GM12864 (cell line): ENCODE data around the gene TACR1.

Experiments
- DNase-seq: peaks from one replicate; pipeline ENCODE4 v3.0.0-alpha.2; 2011; ENCODE audit warnings: low read depth
- H3K4me3 ChIP-seq: 2 replicates; pipeline ENCODE4 v1.5.1; 2011; ENCODE audit warnings: mild to moderate bottlenecking, low read depth, low read length, control low read depth
- TF ChIP-seq, protein P1 (sequence below): IDR thresholded peaks from 2 replicates; pipeline ENCODE4 v1.5.1; 2011; ENCODE audit warnings: low read depth, mild to moderate bottlenecking, moderate library complexity, low read length, control low read depth, inconsistent platforms; ENCODE audit errors: missing control alignments

Gene TACR1

GRCh38 chr2:75030218-75031009, 168.9 kb downstream of the TACR1 start:
- H3K4me3 ChIP-seq, result no peak overlapping the region
- TF ChIP-seq, protein P1, sequence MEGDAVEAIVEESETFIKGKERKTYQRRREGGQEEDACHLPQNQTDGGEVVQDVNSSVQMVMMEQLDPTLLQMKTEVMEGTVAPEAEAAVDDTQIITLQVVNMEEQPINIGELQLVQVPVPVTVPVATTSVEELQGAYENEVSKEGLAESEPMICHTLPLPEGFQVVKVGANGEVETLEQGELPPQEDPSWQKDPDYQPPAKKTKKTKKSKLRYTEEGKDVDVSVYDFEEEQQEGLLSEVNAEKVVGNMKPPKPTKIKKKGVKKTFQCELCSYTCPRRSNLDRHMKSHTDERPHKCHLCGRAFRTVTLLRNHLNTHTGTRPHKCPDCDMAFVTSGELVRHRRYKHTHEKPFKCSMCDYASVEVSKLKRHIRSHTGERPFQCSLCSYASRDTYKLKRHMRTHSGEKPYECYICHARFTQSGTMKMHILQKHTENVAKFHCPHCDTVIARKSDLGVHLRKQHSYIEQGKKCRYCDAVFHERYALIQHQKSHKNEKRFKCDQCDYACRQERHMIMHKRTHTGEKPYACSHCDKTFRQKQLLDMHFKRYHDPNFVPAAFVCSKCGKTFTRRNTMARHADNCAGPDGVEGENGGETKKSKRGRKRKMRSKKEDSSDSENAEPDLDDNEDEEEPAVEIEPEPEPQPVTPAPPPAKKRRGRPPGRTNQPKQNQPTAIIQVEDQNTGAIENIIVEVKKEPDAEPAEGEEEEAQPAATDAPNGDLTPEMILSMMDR, result no peak
- DNase-seq, result no peak

DNA sequence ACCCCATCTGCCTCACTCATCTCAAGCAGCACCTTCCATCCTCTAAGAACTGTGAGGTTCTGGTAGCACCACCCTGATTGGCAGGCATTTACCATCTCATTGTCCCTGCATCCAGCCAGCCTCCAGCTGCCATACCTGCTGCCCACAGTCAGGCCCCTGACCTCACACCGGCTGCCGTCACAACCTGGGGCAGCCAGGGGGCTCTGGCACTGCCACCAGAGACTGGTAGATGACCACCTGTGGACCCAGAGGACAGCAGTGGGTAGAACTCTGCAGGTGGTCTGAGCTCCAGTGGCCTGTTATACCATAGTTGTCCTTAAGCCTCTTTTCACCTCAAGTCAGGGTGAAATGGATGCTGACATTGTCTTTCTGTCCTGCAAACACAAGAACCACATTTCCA, 171.4 kb downstream of the TACR1 start:
- no peak overlapping the region for H3K4me3 ChIP-seq
- TF ChIP-seq, protein P1, result no peak
- DNase-seq, result no peak

GRCh38 chr2:75025633-75026380, 173.5 kb downstream of the TACR1 start:
- no peak for DNase-seq
- no peak overlapping the region for H3K4me3 ChIP-seq
- TF ChIP-seq, protein P1, result no peak

- TF ChIP-seq, protein P1, result no peak
- no peak for DNase-seq
- no peak overlapping the region for H3K4me3 ChIP-seq
Observed at GRCh38 chr2:75025216-75025615, 174.1 kb downstream of the TACR1 start.

DNA sequence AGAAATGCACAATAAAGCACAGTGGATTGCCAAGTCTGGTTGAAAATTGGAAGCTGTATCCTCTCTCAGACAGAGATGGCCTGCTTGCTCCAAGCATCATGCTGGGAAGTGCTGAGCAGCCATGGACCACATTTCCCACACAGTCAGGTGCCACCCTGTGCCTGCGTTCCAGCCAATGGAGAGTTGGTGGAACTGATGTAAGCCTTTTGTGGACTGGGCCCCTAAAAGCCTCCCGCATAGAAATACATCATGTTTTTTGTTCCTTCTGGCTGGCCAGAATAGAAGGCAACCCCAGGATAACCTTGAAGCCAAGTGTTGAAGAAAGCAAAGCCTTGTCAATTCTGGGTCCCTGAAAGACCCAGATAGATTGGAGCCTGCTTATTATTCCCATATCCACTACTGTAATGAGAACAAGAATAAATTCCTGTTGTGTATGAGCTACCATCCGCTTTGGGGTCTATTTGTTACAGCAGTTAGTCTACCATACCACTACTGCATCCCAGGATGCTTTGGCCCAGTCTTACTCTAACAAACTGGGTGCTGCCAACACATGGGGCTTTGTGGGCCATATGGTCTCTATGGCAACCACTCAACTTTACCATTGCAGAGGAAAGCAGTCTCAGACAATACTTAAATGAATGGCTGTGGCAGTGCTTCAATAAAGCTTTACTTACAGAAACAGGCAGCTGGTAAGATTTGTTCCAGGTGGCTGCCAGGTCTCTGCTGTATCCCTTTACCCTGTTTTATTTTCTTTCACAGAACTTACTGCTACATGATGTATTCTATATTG, 175.5 kb downstream of the TACR1 start:
- TF ChIP-seq, protein P1, result no peak
- H3K4me3 ChIP-seq, result no peak overlapping the region
- no peak for DNase-seq

- DNase-seq, result no peak
- no peak overlapping the region for H3K4me3 ChIP-seq
- TF ChIP-seq, protein P1, result no peak
Observed at GRCh38 chr2:75022516-75022915, 176.8 kb downstream of the TACR1 start.
